GM20000 (cell line): ENCODE results near the gene MROH9.

Source experiments
- DNase-seq: peaks from one replicate; pipeline ENCODE4 v3.0.0; 2012; ENCODE audit warnings: low spot score
- CTCF ChIP-seq: IDR thresholded peaks from 2 replicates; pipeline ENCODE4 v1.5.1; 2012; ENCODE audit warnings: mild to moderate bottlenecking, control low read depth; ENCODE audit errors: extremely low read depth, missing control alignments

The MROH9 gene

GRCh38 chr1:171109966-171110365 lies 174.6 kb downstream of the MROH9 start:
- TF ChIP-seq CTCF, result no peak

GRCh38 chr1:171110621-171111326 lies 175.4 kb downstream of the MROH9 start:
- DNase-seq, result no peak
- no peak for TF ChIP-seq CTCF

More at GRCh38 chr1:171109966-171110365, 174.6 kb downstream of the MROH9 start:
- DNase-seq, result no peak

GRCh38 chr1:171112119-171112518 lies 176.8 kb downstream of the MROH9 start:
- TF ChIP-seq CTCF, result no peak
- no peak for DNase-seq

- no peak for DNase-seq
- no peak for TF ChIP-seq CTCF
Measured at GRCh38 chr1:171113382-171113781, 178.0 kb downstream of the MROH9 start.
